ENCODE results near the gene PLCB3.

- TF ChIP-seq CTCF (IDR thresholded peaks at IDR 0.05; ENCODE audit: low read length) = no peak
- TF ChIP-seq EZH2 (IDR thresholded peaks at IDR 0.05; ENCODE audit: borderline replicate concordance, low read length) = no peak
These were observed 26.3 kb upstream of the PLCB3 start for GRCh38 chr11:64224891-64225607.

All from OCI-LY1 (cell line).